GM12878 (cell line): ENCODE results near the gene CCIN. TPM values are rescaled to one million over a fixed set of nuclear protein-coding genes. Genes with fewer than 3 reads are reported as not detected.

Source experiments
- ATAC-seq: fragments of 200-7000 bp; cut with Tn5 transposase; 3 replicates; pipeline ENCODE4 v1.9.1; 2020; ENCODE audit warnings: mild to moderate bottlenecking, moderate library complexity
- BruUV-seq: library from RNA; stranded (reverse); fragments of 400-500 nt; replicated peaks from 2 replicates; lab custom pipeline; 2021; lab: Mats Ljungman, UMichigan
- CTCF ChIA-PET: fragments of 300-600 bp; sonication (Branson Sonifier 250); formaldehyde crosslinking; extraction: SDS; loops from one replicate; lab custom pipeline; 2021; ENCODE audit warnings: inconsistent platforms; lab: Yijun Ruan, JAX
- POLR2A ChIA-PET: fragments of 350-600 bp; formaldehyde crosslinking; extraction: SDS; loops from one replicate; lab custom pipeline; 2021; ENCODE audit warnings: inconsistent platforms; lab: Charles Lee
- RAD21 ChIA-PET: fragments of 300-600 bp; sonication (Branson Sonifier 250); formaldehyde crosslinking; loops from one replicate; lab custom pipeline; 2023; ENCODE audit warnings: antibody characterized with exemption; ENCODE audit not compliant: unreplicated experiment; lab: Charles Lee
- SMC1A ChIA-PET: fragments of 300-600 bp; sonication (Branson Sonifier 250); formaldehyde crosslinking; loops from one replicate; lab custom pipeline; 2023; ENCODE audit not compliant: unreplicated experiment, uncharacterized antibody; lab: Charles Lee
- DNase-seq: peaks from one replicate; pipeline ENCODE4 v3.0.0-alpha.2; 2011; ENCODE audit warnings: low read depth, low spot score
- FAIRE-seq: peaks from 3 replicates; lab custom pipeline; 2011; peaks lifted over from hg19 to GRCh38; lab: Jason Lieb, UNC
- H2AFZ ChIP-seq: 2 replicates; pipeline ENCODE4 v1.6.0; 2011; ENCODE audit warnings: low read depth, low read length, control low read depth; ENCODE audit not compliant: control insufficient read depth
- H3K27ac ChIP-seq: 2 replicates; pipeline ENCODE4 v1.5.1; 2011; ENCODE audit warnings: control low read depth; ENCODE audit not compliant: control insufficient read depth, insufficient read depth
- H3K27me3 ChIP-seq, 2 experiments: replicated peaks in 1 of 2; 2 replicates each; pipeline versions ENCODE4 v1.6.0 to v1.6.1; 2011; ENCODE audit warnings: low read length in 1 of 2; ENCODE audit not compliant: control insufficient read depth in 2 of 2, insufficient read depth in 2 of 2
- H3K36me3 ChIP-seq, 2 experiments: 2 replicates each; pipeline ENCODE4 v1.5.1; 2011; ENCODE audit warnings: low read length in 1 of 2; ENCODE audit not compliant: control insufficient read depth in 2 of 2, insufficient read depth in 2 of 2
- H3K4me1 ChIP-seq: 2 replicates; pipeline ENCODE4 v1.6.1; 2011; ENCODE audit warnings: mild to moderate bottlenecking, low read length, moderate library complexity, mixed read lengths; ENCODE audit not compliant: control insufficient read depth, insufficient read depth
- H3K4me2 ChIP-seq: 2 replicates; pipeline ENCODE4 v1.6.0; 2011; ENCODE audit warnings: control low read depth; ENCODE audit not compliant: control insufficient read depth, insufficient read depth
- H3K4me3 ChIP-seq: fragments of 200-600 bp; sonication (generic); 2 replicates; pipeline ENCODE4 v1.5.1; 2016
- H3K79me2 ChIP-seq: 2 replicates; pipeline ENCODE4 v1.6.0; 2011; ENCODE audit warnings: low read length; ENCODE audit not compliant: control insufficient read depth, insufficient read depth
- H3K9ac ChIP-seq: 2 replicates; pipeline ENCODE4 v1.8.0; 2011; ENCODE audit warnings: low read length, control low read depth, mixed read lengths; ENCODE audit not compliant: control insufficient read depth, insufficient read depth
- H3K9me3 ChIP-seq: replicated peaks from 3 replicates; pipeline ENCODE4 v1.5.1; 2011; ENCODE audit warnings: mild to moderate bottlenecking, low read length; ENCODE audit not compliant: control insufficient read depth, insufficient read depth
- H4K20me1 ChIP-seq: 2 replicates; pipeline ENCODE4 v1.6.0; 2011; ENCODE audit not compliant: control insufficient read depth, insufficient read depth
- ATF2 ChIP-seq: IDR thresholded peaks from 2 replicates; pipeline ENCODE4 v1.6.1; 2012; ENCODE audit warnings: low read length, inconsistent platforms
- CHD2 ChIP-seq: IDR thresholded peaks from 2 replicates; pipeline ENCODE4 v1.6.1; 2011; ENCODE audit warnings: low read depth, low read length, improper control_type of control experiment, borderline replicate concordance
- EP300 ChIP-seq, 2 experiments: fragments of 150-350 bp in 1 of 2; IDR thresholded peaks; 2 replicates each; pipeline ENCODE4 v1.6.1; 2011 to 2012; ENCODE audit warnings: low read depth in 2 of 2, low read length in 2 of 2, borderline replicate concordance in 1 of 2, improper control_type of control experiment in 1 of 2, inconsistent platforms in 1 of 2; ENCODE audit not compliant: control insufficient read depth in 1 of 2
- GABPA ChIP-seq: IDR thresholded peaks from 2 replicates; pipeline ENCODE4 v1.6.1; 2014; ENCODE audit warnings: antibody characterized with exemption, low read depth, mild to moderate bottlenecking, inconsistent platforms
- KAT2A ChIP-seq: conservative IDR thresholded peaks from 2 replicates; pipeline ENCODE4 v1.6.1; 2011; ENCODE audit warnings: low read depth, low read length; ENCODE audit not compliant: control insufficient read depth
- POU2F2 ChIP-seq: IDR thresholded peaks from 3 replicates; pipeline ENCODE4 v1.6.1; 2011; ENCODE audit warnings: low read depth, mild to moderate bottlenecking, low read length, borderline replicate concordance
- RB1 ChIP-seq: fragments of 450-650 bp; formaldehyde crosslinking; IDR thresholded peaks from 2 replicates; pipeline ENCODE4 v1.6.1; 2017; ENCODE audit warnings: mild to moderate bottlenecking, borderline replicate concordance
- RFX5 ChIP-seq: IDR thresholded peaks from 2 replicates; pipeline ENCODE4 v1.6.1; 2011; ENCODE audit warnings: low read depth, low read length, improper control_type of control experiment
- SIN3A ChIP-seq: IDR thresholded peaks from 2 replicates; pipeline ENCODE4 v1.6.1; 2012; ENCODE audit warnings: low read depth, low read length, improper control_type of control experiment
- SUPT20H ChIP-seq: IDR thresholded peaks from 2 replicates; pipeline ENCODE4 v1.6.1; 2011; ENCODE audit warnings: low read depth, mild to moderate bottlenecking, low read length, moderate library complexity, borderline replicate concordance; ENCODE audit not compliant: control insufficient read depth
- TCF7 ChIP-seq: IDR thresholded peaks from 2 replicates; pipeline ENCODE4 v1.6.1; 2014; ENCODE audit warnings: antibody characterized with exemption, borderline replicate concordance
- WRNIP1 ChIP-seq: IDR thresholded peaks from 2 replicates; pipeline ENCODE4 v1.6.1; 2011; ENCODE audit warnings: low read depth, low read length, improper control_type of control experiment, borderline replicate concordance
- ZNF622 ChIP-seq: fragments of 450-650 bp; IDR thresholded peaks from 2 replicates; pipeline ENCODE4 v1.6.1; 2017; ENCODE audit warnings: mild to moderate bottlenecking, inconsistent platforms
- ZNF687 ChIP-seq: fragments of 450-650 bp; IDR thresholded peaks from 2 replicates; pipeline ENCODE4 v1.6.1; 2017; ENCODE audit warnings: mild to moderate bottlenecking, moderate library complexity
- WGBS: methylation state at CpG from one replicate; pipeline ENCODE4 v1.1.6; 2016; ENCODE audit warnings: low lambda C conversion rate; ENCODE audit not compliant: insufficient replicate concordance, insufficient coverage; ENCODE audit errors: missing lambda C conversion rate; 5-methylcytosine and 5-hydroxymethylcytosine counted together
- in situ Hi-C: fragments of 300-500 bp; cut with MboI; formaldehyde crosslinking; loops from 9 replicates; pipeline ENCODE4 v1.14.3; 2018; ENCODE audit warnings: mixed read lengths
- intact Hi-C: fragments of 100-400 bp; cut with micrococcal nuclease; formaldehyde crosslinking; loops from one replicate; pipeline ENCODE4 v1.14.2; 2022; ENCODE audit not compliant: unreplicated experiment
- polyA plus RNA-seq, 11 experiments: library from polyadenylated mRNA; depleted of rRNA in 4 of 11; unstranded in 6 of 11; stranded (reverse) in 5 of 11; fragments of >200 nt; fragmentation: Nextera tagmentation in 4 of 11; fragmentation: Illumina TruSeq in 1 of 11; extraction: Ambion mirVana in 4 of 11; extraction: Trizol in 1 of 11; gene quantifications; 1 replicate in 1 of 11; 2 replicates in 10 of 11; pipeline versions ENCODE4 v1.2.1 to v1.2.3, GENCODE V29; 2011 to 2016; ENCODE audit warnings: inconsistent platforms in 2 of 11, missing spikeins in 2 of 11, low read depth in 1 of 11
- total RNA-seq, 4 experiments: library from RNA; depleted of rRNA in 3 of 4; stranded (reverse); fragments of >200 nt in 3 of 4; fragmentation: Illumina TruSeq in 1 of 4; extraction: Trizol in 1 of 4; gene quantifications; 2 replicates each; pipeline versions ENCODE4 v1.2.1 to v1.2.3, GENCODE V29; 2013 to 2021
- TF ChIP-seq, protein P1 (sequence below): fragments of 150-350 bp; IDR thresholded peaks from 2 replicates; pipeline ENCODE4 v1.6.1; 2016; ENCODE audit warnings: low read depth, low read length

Gene CCIN
- total and polyA plus RNA-seq, 10 of the 15 experiments (the other 5 are each of a cell fraction or from before 2014, with no cell fraction given), result not detected

DNA sequence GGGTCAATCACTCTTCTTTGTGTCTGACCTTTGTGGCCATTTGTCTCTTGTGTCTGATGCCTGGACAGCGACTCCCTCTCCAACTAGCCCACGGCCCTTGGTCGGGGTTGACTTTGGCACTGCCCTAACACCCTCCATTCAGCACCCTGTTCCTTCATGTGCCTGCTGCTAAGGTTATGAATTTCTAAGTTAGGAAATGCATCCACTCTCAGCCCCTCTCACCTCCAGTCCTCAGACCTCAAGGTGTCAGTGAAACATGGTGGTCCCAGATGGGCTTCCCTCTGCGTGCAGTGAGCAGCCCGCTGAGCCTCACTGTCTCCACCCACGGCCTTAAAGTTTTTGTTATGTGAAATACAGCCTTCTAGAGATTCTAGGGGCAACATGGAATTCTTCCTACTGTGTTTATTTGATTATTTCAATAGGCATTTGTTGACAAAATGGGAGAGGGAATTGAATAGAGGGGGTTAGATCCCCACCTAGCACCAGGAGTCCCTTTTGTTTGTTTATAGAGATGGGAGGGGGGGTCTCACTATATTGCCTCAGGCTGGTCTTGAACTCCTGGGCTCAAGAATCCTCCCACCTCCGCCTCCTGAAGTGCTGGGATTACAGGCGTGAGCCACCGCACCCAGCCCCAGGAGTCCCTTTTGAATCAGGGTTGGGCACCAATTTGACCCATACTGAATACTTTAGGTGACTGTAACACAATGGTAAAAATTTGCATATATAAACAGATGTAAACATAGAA is 34.3 kb upstream of the CCIN start:
- intact Hi-C loops (no loop called here), in situ Hi-C loops (no loop called here)
- H3K9ac ChIP-seq, result no peak overlapping the region
- POLR2A ChIA-PET, result no interaction called here
- H3K4me3 ChIP-seq, result no peak overlapping the region
- H3K4me2 ChIP-seq, result no peak overlapping the region
- H3K9me3 ChIP-seq, result no peaks in the 10 kb centered on the region
- 56% methylated on average over 9 of the region's 9 CpGs for WGBS
- H3K27ac ChIP-seq, result no peak overlapping the region
- FAIRE-seq (no peak), DNase-seq (no peak), ATAC-seq (no peak)
- RAD21 ChIA-PET, result no interaction called here
- no peaks in the 10 kb centered on the region for H4K20me1 ChIP-seq
- BruUV-seq, result no TSS peak
- no peaks in the 10 kb centered on the region for H3K36me3 ChIP-seq
- H3K4me1 ChIP-seq, result peaks cover 12% of the 10 kb centered on the region
- no peak overlapping the region for H2AFZ ChIP-seq
- SMC1A ChIA-PET, result no interaction called here
- CTCF ChIA-PET, result no interaction called here
- H3K27me3 ChIP-seq, result peaks cover 7 to 14% of the 10 kb centered on the region in 2 experiments; a peak in 3 of 4 replicates
- no peaks in the 10 kb centered on the region for H3K79me2 ChIP-seq
- TF ChIP-seq SIN3A (no peak), RFX5 (no peak), GABPA (no peak), ZNF622 (no peak), RB1 (no peak), POU2F2 (no peak), CHD2 (no peak), ATF2 (no peak), SUPT20H (no peak), WRNIP1 (no peak), EP300 (IDR thresholded peaks at IDR 0.05; ENCODE audit: borderline replicate concordance in 1 of 2, control insufficient read depth in 1 of 2, low read depth in 2 of 2, low read length in 2 of 2) (no peak), ZNF687 (no peak), KAT2A (no peak), TCF7 (no peak)
- TF ChIP-seq, protein P1, sequence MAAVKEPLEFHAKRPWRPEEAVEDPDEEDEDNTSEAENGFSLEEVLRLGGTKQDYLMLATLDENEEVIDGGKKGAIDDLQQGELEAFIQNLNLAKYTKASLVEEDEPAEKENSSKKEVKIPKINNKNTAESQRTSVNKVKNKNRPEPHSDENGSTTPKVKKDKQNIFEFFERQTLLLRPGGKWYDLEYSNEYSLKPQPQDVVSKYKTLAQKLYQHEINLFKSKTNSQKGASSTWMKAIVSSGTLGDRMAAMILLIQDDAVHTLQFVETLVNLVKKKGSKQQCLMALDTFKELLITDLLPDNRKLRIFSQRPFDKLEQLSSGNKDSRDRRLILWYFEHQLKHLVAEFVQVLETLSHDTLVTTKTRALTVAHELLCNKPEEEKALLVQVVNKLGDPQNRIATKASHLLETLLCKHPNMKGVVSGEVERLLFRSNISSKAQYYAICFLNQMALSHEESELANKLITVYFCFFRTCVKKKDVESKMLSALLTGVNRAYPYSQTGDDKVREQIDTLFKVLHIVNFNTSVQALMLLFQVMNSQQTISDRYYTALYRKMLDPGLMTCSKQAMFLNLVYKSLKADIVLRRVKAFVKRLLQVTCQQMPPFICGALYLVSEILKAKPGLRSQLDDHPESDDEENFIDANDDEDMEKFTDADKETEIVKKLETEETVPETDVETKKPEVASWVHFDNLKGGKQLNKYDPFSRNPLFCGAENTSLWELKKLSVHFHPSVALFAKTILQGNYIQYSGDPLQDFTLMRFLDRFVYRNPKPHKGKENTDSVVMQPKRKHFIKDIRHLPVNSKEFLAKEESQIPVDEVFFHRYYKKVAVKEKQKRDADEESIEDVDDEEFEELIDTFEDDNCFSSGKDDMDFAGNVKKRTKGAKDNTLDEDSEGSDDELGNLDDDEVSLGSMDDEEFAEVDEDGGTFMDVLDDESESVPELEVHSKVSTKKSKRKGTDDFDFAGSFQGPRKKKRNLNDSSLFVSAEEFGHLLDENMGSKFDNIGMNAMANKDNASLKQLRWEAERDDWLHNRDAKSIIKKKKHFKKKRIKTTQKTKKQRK, result no peak
